GM12891 (cell line): ENCODE results near the gene CMIP.

Experiments used
- DNase-seq: peaks from one replicate; pipeline ENCODE4 v3.0.0; 2011; ENCODE audit warnings: low spot score; ENCODE audit not compliant: insufficient read length
- FAIRE-seq: peaks from 2 replicates; lab custom pipeline; 2011; peaks lifted over from hg19 to GRCh38; lab: Jason Lieb, UNC
- PAX5 ChIP-seq: IDR thresholded peaks from 2 replicates; pipeline ENCODE4 v1.6.1; 2011; ENCODE audit warnings: low read length, moderate library complexity, mild to moderate bottlenecking; ENCODE audit not compliant: insufficient read depth, severe bottlenecking
- POLR2A ChIP-seq: IDR thresholded peaks from 2 replicates; pipeline ENCODE4 v1.6.1; 2011; ENCODE audit warnings: low read depth, low read length, control low read depth
- POLR2AphosphoS5 ChIP-seq: IDR thresholded peaks from 2 replicates; pipeline ENCODE4 v1.6.1; 2011; ENCODE audit warnings: low read depth, low read length, control low read depth
- POU2F2 ChIP-seq: IDR thresholded peaks from 2 replicates; pipeline ENCODE4 v1.6.1; 2011; ENCODE audit warnings: low read depth, mild to moderate bottlenecking, control low read depth, low read length, moderate library complexity
- SPI1 ChIP-seq: IDR thresholded peaks from 2 replicates; pipeline ENCODE4 v1.6.1; 2011; ENCODE audit warnings: low read depth, low read length, control low read depth
- TAF1 ChIP-seq: IDR thresholded peaks from 2 replicates; pipeline ENCODE4 v1.6.1; 2011; ENCODE audit warnings: low read depth, low read length, control low read depth

The CMIP gene

DNA sequence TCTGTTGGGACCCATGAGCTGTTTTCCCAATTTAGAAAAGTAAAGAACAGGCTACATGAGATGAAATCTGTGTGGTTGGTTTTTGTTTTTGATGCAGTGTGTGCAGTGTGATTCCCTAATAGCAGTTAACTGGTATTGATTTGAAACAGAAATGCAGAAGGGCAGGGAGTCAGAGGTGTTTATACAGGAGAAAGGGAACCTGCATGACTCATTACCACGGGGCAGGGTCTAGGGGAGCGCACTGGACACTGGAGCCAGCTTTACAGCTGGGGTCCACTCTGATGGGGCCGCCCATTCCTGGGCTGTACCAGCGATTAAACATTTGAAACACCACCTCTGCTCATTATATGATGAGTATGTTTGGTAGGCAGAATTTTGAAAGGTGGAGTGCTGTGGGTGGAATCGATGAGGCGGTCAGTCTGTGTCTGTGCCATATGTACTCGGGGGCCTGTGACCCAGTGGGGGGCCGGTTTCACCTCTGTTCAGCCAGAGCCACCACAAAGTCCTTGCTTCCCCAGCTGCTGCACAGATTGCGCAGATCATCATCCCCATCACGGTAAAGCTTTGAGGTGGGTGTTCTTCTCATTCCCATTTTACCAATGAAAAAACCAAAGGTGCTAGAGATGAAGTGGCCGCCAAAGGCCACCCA is 142.5 kb downstream of the CMIP start:
- FAIRE-seq (no peak), DNase-seq (no peak)
- TF ChIP-seq PAX5 (no peak), TAF1 (no peak), POLR2AphosphoS5 (no peak), POU2F2 (no peak), SPI1 (no peak), POLR2A (no peak)

DNA sequence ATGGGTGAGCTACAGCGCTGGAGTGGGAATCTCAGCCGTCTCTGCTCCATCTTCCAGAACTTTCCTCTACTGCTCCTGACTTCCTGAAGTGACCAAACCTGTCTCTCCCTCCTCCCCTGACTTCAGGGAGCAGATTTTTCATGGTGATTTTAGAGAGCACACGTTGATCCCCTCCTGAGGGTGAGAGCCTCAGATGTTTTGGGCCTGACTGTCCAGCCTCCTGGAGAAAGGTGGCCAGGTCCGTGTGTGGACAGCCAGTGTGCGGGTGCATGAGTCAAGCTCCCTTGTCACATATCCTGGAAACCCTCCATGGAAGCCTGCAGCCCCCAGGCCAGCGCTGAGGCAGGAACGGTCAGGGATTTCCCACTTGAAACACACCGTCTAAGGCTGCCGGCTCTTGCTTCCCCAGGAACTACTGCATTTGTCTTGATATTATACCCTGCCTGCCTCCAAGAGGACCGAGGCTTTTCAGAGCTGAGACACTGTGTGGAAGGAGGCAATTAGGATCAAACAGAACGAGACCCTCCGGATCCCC is 143.1 kb downstream of the CMIP start:
- no peak for TF ChIP-seq SPI1
- no peak for TF ChIP-seq TAF1
- no peak for TF ChIP-seq POU2F2
- TF ChIP-seq POLR2A = no peak
- TF ChIP-seq PAX5 = no peak
- no peak for TF ChIP-seq POLR2AphosphoS5
- FAIRE-seq (no peak), DNase-seq (no peak)

DNA sequence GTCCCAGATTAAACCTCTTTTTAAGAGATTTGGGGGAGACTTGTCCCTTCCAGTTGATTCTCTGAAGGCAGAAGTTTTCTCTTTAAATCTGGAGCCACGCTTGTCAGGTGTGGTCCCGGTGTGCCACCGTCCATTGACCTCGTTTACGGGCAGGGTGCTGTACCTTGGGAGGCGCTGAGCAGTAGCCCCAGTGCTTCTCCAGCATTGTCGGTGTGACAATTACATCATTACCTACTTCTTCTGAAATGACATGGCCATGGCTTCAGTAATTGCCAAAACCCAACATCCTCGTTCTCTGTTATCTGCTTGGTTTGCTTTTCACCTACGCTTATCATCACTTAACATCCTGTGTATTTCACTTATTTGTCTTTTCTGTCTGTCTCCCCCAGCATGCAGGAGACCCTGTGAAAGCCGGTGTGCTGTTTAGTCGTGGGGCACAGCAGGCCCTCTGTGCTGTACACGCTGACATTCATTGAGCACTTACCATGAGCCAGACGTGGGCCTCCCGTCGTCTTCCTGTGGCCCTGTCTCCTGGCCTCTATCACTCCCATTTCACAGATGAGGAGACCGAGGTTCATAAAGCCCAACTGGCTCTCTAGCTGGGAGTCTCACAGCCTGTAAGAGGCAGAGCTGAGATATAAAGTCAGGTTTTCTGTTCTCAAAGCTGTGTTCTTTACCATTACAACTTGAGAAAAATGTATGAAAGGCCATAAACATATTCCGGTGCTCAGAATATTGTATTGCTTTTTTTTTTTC is 143.9 kb downstream of the CMIP start:
- DNase-seq (no peak), FAIRE-seq (no peak)
- no peak for TF ChIP-seq TAF1
- TF ChIP-seq POLR2A = no peak
- TF ChIP-seq SPI1 = no peak
- TF ChIP-seq PAX5 = no peak

GRCh38 chr16:81589975-81590650 is 145.5 kb downstream of the CMIP start:
- FAIRE-seq (no peak), DNase-seq (no peak)
- TF ChIP-seq PAX5 = no peak
- no peak for TF ChIP-seq POU2F2
- TF ChIP-seq POLR2A = no peak
- no peak for TF ChIP-seq POLR2AphosphoS5
- TF ChIP-seq SPI1 = no peak
- TF ChIP-seq TAF1 = no peak

DNA sequence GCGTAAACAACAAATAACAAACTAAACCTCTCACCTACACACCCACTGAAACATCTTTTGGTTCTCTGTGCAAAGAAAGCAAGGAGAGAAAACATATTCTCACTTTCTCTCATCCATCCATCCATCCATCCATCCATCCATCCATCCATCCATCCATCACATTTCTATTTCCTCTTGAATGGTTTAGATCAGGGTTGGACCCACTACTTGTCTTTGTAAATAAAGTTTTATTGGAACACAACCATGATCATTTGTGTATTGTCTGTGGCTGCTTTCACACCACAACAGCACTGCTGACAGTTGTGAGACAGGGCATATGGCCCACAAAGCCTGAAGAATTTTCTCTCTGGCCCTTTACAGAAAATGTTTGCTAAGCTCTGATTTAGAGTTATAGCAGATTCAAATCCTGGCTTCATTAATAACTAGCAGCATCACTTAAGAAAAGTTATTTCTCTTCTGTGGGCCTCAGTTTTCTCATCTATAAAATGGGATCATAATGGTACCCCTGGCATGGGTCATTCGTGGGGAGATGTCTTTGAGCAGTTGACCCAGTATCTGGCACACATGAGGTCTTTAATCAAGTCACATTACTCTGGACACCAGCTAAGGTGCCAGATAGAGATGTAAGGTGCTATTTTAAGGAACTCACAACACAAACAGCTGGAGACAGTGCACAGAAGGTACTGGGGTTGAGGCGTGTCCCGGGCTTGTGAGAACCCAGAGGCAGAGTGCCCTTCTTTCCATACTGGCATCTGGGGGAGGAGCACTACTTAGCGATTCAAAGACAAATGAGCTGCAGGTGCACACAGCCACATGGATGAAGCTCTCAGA is 146.3 kb downstream of the CMIP start:
- no peak for DNase-seq
- FAIRE-seq = no peak
- TF ChIP-seq TAF1 = no peak
- TF ChIP-seq POU2F2 = no peak
- no peak for TF ChIP-seq POLR2AphosphoS5
- TF ChIP-seq POLR2A = no peak
- no peak for TF ChIP-seq PAX5
- TF ChIP-seq SPI1 = no peak

DNA sequence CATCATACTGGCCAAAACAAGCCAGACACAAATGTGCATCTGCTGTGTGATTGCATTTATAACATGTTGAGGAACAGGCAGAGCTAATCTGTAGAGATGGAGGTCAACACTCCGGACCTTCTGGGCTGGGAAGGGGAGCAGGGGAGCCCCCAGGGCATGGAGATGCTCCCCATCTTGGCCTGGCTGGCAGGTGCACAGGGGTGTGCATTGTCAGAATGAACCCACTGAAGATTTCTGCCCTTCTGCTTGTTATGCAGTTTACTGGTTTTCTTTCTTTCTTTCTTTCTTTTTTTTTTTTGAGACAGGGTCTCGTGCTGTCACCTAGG is 146.9 kb downstream of the CMIP start:
- FAIRE-seq (no peak), DNase-seq (no peak)
- no peak for TF ChIP-seq POLR2AphosphoS5
- TF ChIP-seq POU2F2 = no peak
- TF ChIP-seq TAF1 = no peak
- no peak for TF ChIP-seq PAX5
- no peak for TF ChIP-seq POLR2A
- no peak for TF ChIP-seq SPI1

DNA sequence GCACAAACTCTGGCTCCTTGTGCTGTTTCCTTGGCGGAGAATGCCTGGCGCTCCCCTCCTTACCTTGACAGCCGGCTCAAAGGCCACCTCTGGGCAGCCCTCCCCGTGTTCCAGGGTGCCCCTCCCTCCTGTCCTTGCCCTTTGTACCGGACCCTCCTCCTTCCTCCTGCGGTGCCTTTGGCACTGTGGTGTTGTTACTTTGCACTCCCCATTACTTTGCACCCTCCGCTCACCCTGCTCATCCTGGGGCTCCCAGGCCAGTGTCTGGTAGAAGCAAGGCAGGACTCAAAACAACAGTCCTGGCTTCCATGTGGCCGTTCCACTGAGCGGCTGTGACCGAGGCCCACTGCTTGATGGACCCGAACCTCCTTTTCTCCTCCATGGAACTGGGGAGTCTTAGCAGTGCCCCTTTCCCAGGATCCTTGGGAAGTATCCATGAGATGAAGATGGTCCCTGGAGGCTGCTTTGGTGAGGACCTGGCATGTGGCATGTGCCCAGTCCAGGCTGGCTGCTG is 147.8 kb downstream of the CMIP start:
- no peak for TF ChIP-seq POU2F2
- TF ChIP-seq POLR2AphosphoS5 = no peak
- TF ChIP-seq TAF1 = no peak
- no peak for TF ChIP-seq SPI1
- TF ChIP-seq POLR2A = no peak
- no peak for TF ChIP-seq PAX5
- no peak for DNase-seq
- no peak for FAIRE-seq

- no peak for FAIRE-seq
- no peak for DNase-seq
These were observed 148.9 kb downstream of the CMIP start for GRCh38 chr16:81593481-81593880.

More at GRCh38 chr16:81593481-81593880, 148.9 kb downstream of the CMIP start:
- no peak for TF ChIP-seq POU2F2
- TF ChIP-seq PAX5 = no peak
- no peak for TF ChIP-seq TAF1
- TF ChIP-seq SPI1 = no peak
- no peak for TF ChIP-seq POLR2AphosphoS5
- TF ChIP-seq POLR2A = no peak
